Neural progenitor cell (in vitro differentiated cells): Measurements from ENCODE around the gene ZFPM1.

Experiments
- CTCF ChIP-seq: fragments of 200-600 bp; sonication (generic); IDR thresholded peaks from 2 replicates; pipeline ENCODE4 v1.5.1; 2017; ENCODE audit warnings: antibody characterized with exemption, mild to moderate bottlenecking
- EZH2 ChIP-seq: fragments of 200-600 bp; sonication (generic); IDR thresholded peaks from 2 replicates; pipeline ENCODE4 v1.6.1; 2017; ENCODE audit warnings: antibody characterized with exemption, mild to moderate bottlenecking, moderate library complexity
- EZH2phosphoT487 ChIP-seq: fragments of 200-600 bp; sonication (generic); IDR thresholded peaks from 2 replicates; pipeline ENCODE4 v1.6.1; 2017; ENCODE audit warnings: antibody characterized with exemption

GRCh38 chr16:88536510-88536909, 83.4 kb downstream of the ZFPM1 start:
- TF ChIP-seq CTCF, result no peak
- no peak for TF ChIP-seq EZH2
- TF ChIP-seq EZH2phosphoT487, result no peak
